H1 (cell line): ENCODE data around the gene NELL1. TPM values are rescaled to one million over a fixed set of nuclear protein-coding genes. Genes with fewer than 3 reads are reported as not detected.

Experiments
- CTCF ChIA-PET: fragments of 300-600 bp; sonication (Branson Sonifier 250); formaldehyde crosslinking; loops from one replicate; lab custom pipeline; 2021; ENCODE audit not compliant: partially characterized antibody; lab: Charles Lee
- POLR2A ChIA-PET: fragments of 300-600 bp; sonication (Branson Sonifier 250); formaldehyde crosslinking; loops from one replicate; lab custom pipeline; 2021; ENCODE audit warnings: inconsistent platforms; ENCODE audit not compliant: partially characterized antibody; lab: Charles Lee
- DNase-seq, 2 experiments: peaks; one replicate each; pipeline versions ENCODE4 v3.0.0 to v3.0.0-alpha.2; 2010 to 2022; ENCODE audit warnings: low spot score in 2 of 2, low read depth in 1 of 2, mixed read lengths in 1 of 2
- FAIRE-seq: peaks from 2 replicates; lab custom pipeline; 2011; peaks lifted over from hg19 to GRCh38; lab: Jason Lieb, UNC
- H2AFZ ChIP-seq: 2 replicates; pipeline ENCODE4 v1.8.1; 2012; ENCODE audit warnings: low read length, inconsistent platforms
- H2AK5ac ChIP-seq: 2 replicates; pipeline ENCODE4 v1.6.1; 2013; ENCODE audit warnings: low read depth, low read length
- H2BK120ac ChIP-seq: replicated peaks from 2 replicates; pipeline ENCODE3; 2013; ENCODE audit warnings: low read depth, low read length, inconsistent platforms
- H2BK12ac ChIP-seq: 2 replicates; pipeline ENCODE4 v1.6.1; 2013; ENCODE audit warnings: low read depth, low read length
- H2BK15ac ChIP-seq: 2 replicates; pipeline ENCODE4 v1.6.1; 2013; ENCODE audit warnings: low read length
- H2BK20ac ChIP-seq: 2 replicates; pipeline ENCODE4 v1.6.1; 2013; ENCODE audit warnings: low read length
- H2BK5ac ChIP-seq: 2 replicates; pipeline ENCODE4 v1.6.1; 2013; ENCODE audit warnings: low read depth, low read length
- H3K14ac ChIP-seq: 2 replicates; pipeline ENCODE4 v1.6.1; 2013; ENCODE audit warnings: inconsistent platforms; ENCODE audit not compliant: insufficient read length
- H3K18ac ChIP-seq: 2 replicates; pipeline ENCODE4 v1.6.1; 2013; ENCODE audit warnings: low read length; ENCODE audit errors: extremely low read depth
- H3K23ac ChIP-seq: 2 replicates; pipeline ENCODE4 v1.6.1; 2013; ENCODE audit warnings: inconsistent platforms; ENCODE audit not compliant: insufficient read length
- H3K23me2 ChIP-seq: 2 replicates; pipeline ENCODE4 v1.6.1; 2013; ENCODE audit warnings: low read depth, low read length
- H3K27ac ChIP-seq: 2 replicates; pipeline ENCODE4 v1.6.1; 2011; ENCODE audit warnings: low read depth, low read length, inconsistent platforms
- H3K27me3 ChIP-seq, 4 experiments: replicated peaks in 1 of 4; 1 replicate in 1 of 4; 2 replicates in 3 of 4; pipeline versions ENCODE4 v1.6.1 to v1.8.1; 2011 to 2013; ENCODE audit warnings: low read length in 3 of 4, mild to moderate bottlenecking in 3 of 4, inconsistent platforms in 2 of 4, mixed read lengths in 2 of 4, moderate library complexity in 1 of 4; ENCODE audit not compliant: control insufficient read depth in 3 of 4, insufficient read depth in 3 of 4; ENCODE audit errors: extremely low read depth in 1 of 4
- H3K36me3 ChIP-seq, 4 experiments: 2 replicates each; pipeline versions ENCODE4 v1.6.1 to v1.8.1; 2011 to 2013; ENCODE audit warnings: mild to moderate bottlenecking in 4 of 4, low read length in 3 of 4, moderate library complexity in 2 of 4, control low read depth in 1 of 4, inconsistent platforms in 1 of 4; ENCODE audit not compliant: insufficient read depth in 4 of 4, control insufficient read depth in 2 of 4
- H3K4ac ChIP-seq: replicated peaks from 2 replicates; pipeline ENCODE3; 2013; ENCODE audit warnings: low read length, low read depth, mixed read lengths, inconsistent platforms; ENCODE audit not compliant: insufficient read length
- H3K4me1 ChIP-seq, 4 experiments: replicated peaks in 1 of 4; 1 replicate in 1 of 4; 2 replicates in 3 of 4; pipeline versions ENCODE4 v1.6.1 to v1.8.1; 2011 to 2013; ENCODE audit warnings: low read length in 3 of 4, inconsistent platforms in 2 of 4, mixed read lengths in 1 of 4; ENCODE audit not compliant: insufficient read depth in 4 of 4, control insufficient read depth in 3 of 4
- H3K4me2 ChIP-seq, 2 experiments: 2 replicates each; pipeline versions ENCODE4 v1.6.1 to v1.8.1; 2011 to 2013; ENCODE audit warnings: low read depth in 2 of 2, low read length in 2 of 2, control low read depth in 1 of 2, inconsistent platforms in 1 of 2, mild to moderate bottlenecking in 1 of 2; ENCODE audit not compliant: insufficient read depth in 1 of 2
- H3K4me3 ChIP-seq, 4 experiments: fragments of 200-600, 300-600 bp in 1 of 4; sonication (generic), shearing (Covaris generic), sonication (Bioruptor Twin) in 1 of 4; 2 replicates each; pipeline versions ENCODE4 v1.5.1 to v1.8.1; 2011 to 2016; ENCODE audit warnings: low read length in 4 of 4, low read depth in 3 of 4, control low read depth in 2 of 4, inconsistent platforms in 2 of 4, mild to moderate bottlenecking in 2 of 4, mixed read lengths in 1 of 4, moderate library complexity in 1 of 4; ENCODE audit not compliant: insufficient read depth in 2 of 4; ENCODE audit errors: extremely low read depth in 1 of 4
- H3K56ac ChIP-seq: replicated peaks from 2 replicates; pipeline ENCODE3; 2013; ENCODE audit warnings: low read depth, mild to moderate bottlenecking, mixed read lengths, low read length, inconsistent platforms; ENCODE audit not compliant: insufficient read length
- H3K79me1 ChIP-seq: 2 replicates; pipeline ENCODE4 v1.6.1; 2013; ENCODE audit warnings: low read depth, low read length, control low read depth
- H3K79me2 ChIP-seq, 2 experiments: 2 replicates each; pipeline versions ENCODE4 v1.6.1 to v1.8.1; 2012 to 2013; ENCODE audit warnings: low read length in 2 of 2, mild to moderate bottlenecking in 2 of 2, inconsistent platforms in 1 of 2; ENCODE audit not compliant: insufficient read depth in 2 of 2, control insufficient read depth in 1 of 2
- H3K9ac ChIP-seq, 4 experiments: replicated peaks in 1 of 4; 1 replicate in 1 of 4; 2 replicates in 3 of 4; pipeline versions ENCODE4 v1.6.1 to v1.8.1; 2011 to 2013; ENCODE audit warnings: low read depth in 3 of 4, low read length in 3 of 4, control low read depth in 2 of 4, mild to moderate bottlenecking in 2 of 4, moderate library complexity in 2 of 4, inconsistent platforms in 1 of 4; ENCODE audit errors: extremely low read depth in 1 of 4
- H3K9me3 ChIP-seq, 2 experiments: 2 replicates each; pipeline versions ENCODE4 v1.6.1 to v1.8.1; 2012 to 2013; ENCODE audit warnings: mild to moderate bottlenecking in 2 of 2, moderate library complexity in 2 of 2, control low read depth in 1 of 2, inconsistent platforms in 1 of 2, low read depth in 1 of 2, low read length in 1 of 2, mixed read lengths in 1 of 2; ENCODE audit not compliant: insufficient read depth in 2 of 2
- H4K20me1 ChIP-seq, 2 experiments: replicated peaks in 1 of 2; 2 replicates each; pipeline versions ENCODE3 to v1.8.1; 2011 to 2013; ENCODE audit warnings: inconsistent platforms in 2 of 2, low read length in 2 of 2, mild to moderate bottlenecking in 1 of 2; ENCODE audit not compliant: insufficient read depth in 2 of 2, control insufficient read depth in 1 of 2
- H4K5ac ChIP-seq: 2 replicates; pipeline ENCODE4 v1.6.1; 2013; ENCODE audit warnings: low read length, low read depth, mixed read lengths, inconsistent platforms; ENCODE audit not compliant: insufficient read length
- H4K8ac ChIP-seq: 2 replicates; pipeline ENCODE4 v1.8.0; 2013; ENCODE audit warnings: mild to moderate bottlenecking, moderate library complexity, low read length, inconsistent platforms; ENCODE audit not compliant: insufficient read depth; ENCODE audit errors: extremely low read depth
- H4K91ac ChIP-seq: replicated peaks from 2 replicates; pipeline ENCODE3; 2013; ENCODE audit warnings: low read length, mixed read lengths, inconsistent platforms; ENCODE audit not compliant: insufficient read length
- CBX5 ChIP-seq: fragments of 300-800, 300-1000 bp; sonication (generic); IDR thresholded peaks from 2 replicates; pipeline ENCODE4 v1.7.1; 2016; ENCODE audit warnings: antibody characterized with exemption, low read length, low read depth
- EGR1 ChIP-seq: IDR thresholded peaks from 2 replicates; pipeline ENCODE4 v1.6.1; 2011; ENCODE audit warnings: low read depth, low read length, borderline replicate concordance
- GABPA ChIP-seq: IDR thresholded peaks from 2 replicates; pipeline ENCODE4 v1.6.1; 2011; ENCODE audit warnings: mild to moderate bottlenecking, low read length, moderate library complexity, borderline replicate concordance; ENCODE audit not compliant: insufficient read depth
- GTF2F1 ChIP-seq: IDR thresholded peaks from 2 replicates; pipeline ENCODE4 v1.6.1; 2012; ENCODE audit warnings: low read depth, low read length, improper control_type of control experiment, borderline replicate concordance
- HDAC6 ChIP-seq: IDR thresholded peaks from one replicate; pipeline ENCODE4 v1.7.1; 2012; ENCODE audit warnings: low read depth, mild to moderate bottlenecking, inconsistent platforms, low read length, moderate library complexity
- SRF ChIP-seq: IDR thresholded peaks from 2 replicates; pipeline ENCODE4 v1.6.1; 2011; ENCODE audit warnings: mild to moderate bottlenecking, low read depth, low read length, moderate library complexity
- TBP ChIP-seq: IDR thresholded peaks from 2 replicates; pipeline ENCODE4 v1.6.1; 2011; ENCODE audit warnings: low read depth, low read length, improper control_type of control experiment
- WGBS, 2 experiments: shearing (Covaris generic) in 1 of 2; methylation state at CpG; one replicate each; pipeline versions ENCODE4 v1.1.6 to v1.1.7; 2013 to 2015; ENCODE audit warnings: low lambda C conversion rate in 2 of 2, mixed read lengths in 2 of 2, inconsistent platforms in 1 of 2, low coverage in 1 of 2, missing lambda C conversion rate in 1 of 2; ENCODE audit not compliant: insufficient replicate concordance in 2 of 2, insufficient coverage in 1 of 2, insufficient read length in 1 of 2; ENCODE audit errors: extremely low coverage in 1 of 2, missing lambda C conversion rate in 1 of 2; 5-methylcytosine and 5-hydroxymethylcytosine counted together
- polyA plus RNA-seq, 7 experiments: library from polyadenylated mRNA; depleted of rRNA in 3 of 7; stranded (reverse) in 5 of 7; unstranded in 2 of 7; fragments of >200 nt in 5 of 7; fragments of 200-250 nt in 2 of 7; gene quantifications; 1 replicate in 5 of 7; 2 replicates in 1 of 7; 4 replicates in 1 of 7; pipeline versions ENCODE4 v1.2.1 to v1.2.3, GENCODE V29; 2011 to 2013; ENCODE audit warnings: missing spikeins in 2 of 7, mixed read lengths in 2 of 7
- total RNA-seq: library from RNA; stranded (reverse); fragmentation: NEBNext Ultra II Directional; extraction: Animal tissue kit (Norgen Biotek cat#: 25700); gene quantifications from 2 replicates; pipeline ENCODE4 v1.2.1, GENCODE V29; 2021
- TF ChIP-seq, protein P1 (sequence below): IDR thresholded peaks from 2 replicates; pipeline ENCODE4 v1.6.1; 2012; ENCODE audit warnings: low read length, inconsistent platforms

The NELL1 gene
- total and polyA plus RNA-seq, 2 of the 8 experiments (the other 6 are each of a cell fraction or from before 2014, with no cell fraction given): 0.21 TPM; not detected in 1

DNA sequence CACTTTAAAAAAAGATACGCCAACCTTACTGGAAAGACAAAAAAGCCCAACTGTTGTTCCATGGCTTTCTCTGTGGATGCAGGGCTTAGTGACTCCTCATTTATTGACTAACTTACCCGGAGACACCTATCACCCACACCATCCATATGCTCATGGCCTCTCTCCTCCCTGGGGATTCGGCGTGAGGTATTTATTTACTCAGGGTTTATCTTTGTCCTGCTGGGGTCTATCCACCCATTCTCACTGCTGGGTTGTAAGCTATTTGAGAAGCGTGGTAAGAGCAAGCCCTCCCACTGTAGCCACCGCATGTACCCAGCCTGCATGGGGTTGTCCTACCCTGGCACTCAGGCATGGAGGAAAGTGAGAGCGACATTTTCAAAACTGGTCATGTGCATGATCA, 93.6 kb downstream of the NELL1 start:
- H3K27ac ChIP-seq: no peak overlapping the region
- no peak overlapping the region for H3K4me2 ChIP-seq
- no peaks in the 10 kb centered on the region for H4K20me1 ChIP-seq
- H2AK5ac ChIP-seq: no peak overlapping the region
- no peaks in the 10 kb centered on the region for H3K27me3 ChIP-seq
- H3K23ac ChIP-seq: no peak overlapping the region
- H3K14ac ChIP-seq: no peak overlapping the region
- POLR2A ChIA-PET: no interaction called here
- H2BK5ac ChIP-seq: no peak overlapping the region
- FAIRE-seq: no peak
- no peak overlapping the region for H3K9ac ChIP-seq
- no peak overlapping the region for H2BK20ac ChIP-seq
- H2BK120ac ChIP-seq: no peak overlapping the region
- H3K4ac ChIP-seq: no peak overlapping the region
- no peak overlapping the region for H4K8ac ChIP-seq
- H2AFZ ChIP-seq: no peak overlapping the region
- no peaks in the 10 kb centered on the region for H3K79me1 ChIP-seq
- no peaks in the 10 kb centered on the region for H3K79me2 ChIP-seq
- H2BK12ac ChIP-seq: no peak overlapping the region
- no peak overlapping the region for H3K4me3 ChIP-seq
- no peak overlapping the region for H4K5ac ChIP-seq
- CTCF ChIA-PET: no interaction called here
- TF ChIP-seq, protein P1, sequence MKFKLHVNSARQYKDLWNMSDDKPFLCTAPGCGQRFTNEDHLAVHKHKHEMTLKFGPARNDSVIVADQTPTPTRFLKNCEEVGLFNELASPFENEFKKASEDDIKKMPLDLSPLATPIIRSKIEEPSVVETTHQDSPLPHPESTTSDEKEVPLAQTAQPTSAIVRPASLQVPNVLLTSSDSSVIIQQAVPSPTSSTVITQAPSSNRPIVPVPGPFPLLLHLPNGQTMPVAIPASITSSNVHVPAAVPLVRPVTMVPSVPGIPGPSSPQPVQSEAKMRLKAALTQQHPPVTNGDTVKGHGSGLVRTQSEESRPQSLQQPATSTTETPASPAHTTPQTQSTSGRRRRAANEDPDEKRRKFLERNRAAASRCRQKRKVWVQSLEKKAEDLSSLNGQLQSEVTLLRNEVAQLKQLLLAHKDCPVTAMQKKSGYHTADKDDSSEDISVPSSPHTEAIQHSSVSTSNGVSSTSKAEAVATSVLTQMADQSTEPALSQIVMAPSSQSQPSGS: no peak
- TF ChIP-seq GABPA (no peak), CBX5 (no peak), EGR1 (no peak), HDAC6 (no peak), TBP (no peak), GTF2F1 (no peak), SRF (no peak)
- no peak for DNase-seq
- no peaks in the 10 kb centered on the region for H3K36me3 ChIP-seq
- no peaks in the 10 kb centered on the region for H3K23me2 ChIP-seq
- no peaks in the 10 kb centered on the region for H3K9me3 ChIP-seq
- H3K4me1 ChIP-seq: no peaks in the 10 kb centered on the region; a peak in 1 of 7 replicates
- no peak overlapping the region for H3K56ac ChIP-seq
- H2BK15ac ChIP-seq: no peak overlapping the region
- H3K18ac ChIP-seq: no peak overlapping the region
- no peak overlapping the region for H4K91ac ChIP-seq
- WGBS, 2 experiments: 80% methylated on average over 7 of the region's 7 CpGs; no CpG with 5 or more reads in 1 of the 2 experiments
